Suprapubic skin (tissue), 4 donors: ENCODE data around the gene DSCAM. TPM values are rescaled to one million over a fixed set of nuclear protein-coding genes. Genes with fewer than 3 reads are reported as not detected.

Source experiments
- DNase-seq, 2 donors: peaks; one replicate each; pipeline ENCODE4 v3.0.0-alpha.2; 2019; ENCODE audit warnings: low spot score in 2 of 2
- H3K27ac ChIP-seq: fragments of 200-600 bp; sonication (generic); one replicate; pipeline ENCODE4 v1.5.1; 2019
- H3K27me3 ChIP-seq: fragments of 200-600 bp; sonication (generic); one replicate; pipeline ENCODE4 v1.5.1; 2019
- H3K36me3 ChIP-seq: fragments of 200-600 bp; sonication (generic); one replicate; pipeline ENCODE4 v1.5.1; 2019
- H3K4me1 ChIP-seq: fragments of 200-600 bp; sonication (generic); one replicate; pipeline ENCODE4 v1.5.1; 2019
- H3K4me3 ChIP-seq: fragments of 200-600 bp; sonication (generic); one replicate; pipeline ENCODE4 v1.5.1; 2019; ENCODE audit warnings: mild to moderate bottlenecking
- H3K9me3 ChIP-seq: fragments of 200-600 bp; sonication (generic); one replicate; pipeline ENCODE4 v1.5.1; 2019
- EP300 ChIP-seq: sonication (generic); formaldehyde crosslinking; IDR thresholded peaks from one replicate; pipeline ENCODE4 v1.6.1; 2017; ENCODE audit warnings: antibody characterized with exemption
- POLR2A ChIP-seq, 2 donors: fragments of 450-650 bp; IDR thresholded peaks; one replicate each; pipeline ENCODE4 v1.6.1; 2017; ENCODE audit warnings: antibody characterized with exemption in 2 of 2, mild to moderate bottlenecking in 2 of 2, moderate library complexity in 2 of 2
- POLR2AphosphoS5 ChIP-seq, 3 donors: sonication (generic); formaldehyde crosslinking; IDR thresholded peaks; one replicate each; pipeline ENCODE4 v1.6.1; 2017; ENCODE audit warnings: antibody characterized with exemption in 3 of 3
- WGBS: methylation state at CpG from one replicate; pipeline ENCODE4 v1.1.5; 2018; 5-methylcytosine and 5-hydroxymethylcytosine counted together
- total RNA-seq, 4 donors: library from RNA; depleted of rRNA; stranded (reverse); fragments of >200 nt; gene quantifications; one replicate each; pipeline ENCODE4 v1.1.0, GENCODE V29; 2016
- TF ChIP-seq, protein P1 (sequence below), 2 donors: fragments of 200-600 bp in 1 of 2; fragments of 450-650 bp in 1 of 2; sonication (generic) in 1 of 2; IDR thresholded peaks; one replicate each; pipeline ENCODE4 v1.5.1; 2016 to 2019; ENCODE audit warnings: antibody characterized with exemption in 2 of 2, mild to moderate bottlenecking in 1 of 2, moderate library complexity in 1 of 2

The DSCAM gene
- total RNA-seq, 4 donors from 2014 or later = 0.08 TPM; not detected in 3

DNA sequence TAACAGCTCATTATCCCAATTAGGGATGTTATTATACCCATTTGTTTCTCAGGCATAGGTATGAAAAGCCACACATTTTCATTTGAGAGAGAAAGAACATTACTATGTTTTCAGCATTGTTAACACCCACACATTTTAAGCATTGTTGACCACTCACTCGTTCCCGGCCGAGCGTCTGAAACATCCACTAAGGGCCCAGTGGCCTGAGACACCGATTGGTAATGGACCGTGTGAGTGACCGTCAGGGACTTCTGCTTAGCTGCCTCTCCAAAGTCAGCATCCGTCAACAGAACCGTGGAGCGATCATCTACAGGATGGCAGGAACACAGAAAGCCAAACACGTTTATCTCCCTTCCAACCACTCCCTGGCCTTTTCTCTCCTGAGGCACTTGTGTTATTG is 795.2 kb downstream of the DSCAM start:
- H3K36me3 ChIP-seq = no peaks in the 10 kb centered on the region
- H3K4me1 ChIP-seq = peaks cover 4% of the 10 kb centered on the region
- DNase-seq = no peak
- H3K4me3 ChIP-seq = no peak overlapping the region
- no peak overlapping the region for H3K27ac ChIP-seq
- WGBS = 93% methylated on average over 11 of the region's 11 CpGs
- H3K9me3 ChIP-seq = peaks cover 4% of the 10 kb centered on the region
- H3K27me3 ChIP-seq = no peaks in the 10 kb centered on the region
- TF ChIP-seq POLR2A (IDR thresholded peaks at IDR 0.05) = no peak
- no peak for TF ChIP-seq EP300
- TF ChIP-seq, protein P1, sequence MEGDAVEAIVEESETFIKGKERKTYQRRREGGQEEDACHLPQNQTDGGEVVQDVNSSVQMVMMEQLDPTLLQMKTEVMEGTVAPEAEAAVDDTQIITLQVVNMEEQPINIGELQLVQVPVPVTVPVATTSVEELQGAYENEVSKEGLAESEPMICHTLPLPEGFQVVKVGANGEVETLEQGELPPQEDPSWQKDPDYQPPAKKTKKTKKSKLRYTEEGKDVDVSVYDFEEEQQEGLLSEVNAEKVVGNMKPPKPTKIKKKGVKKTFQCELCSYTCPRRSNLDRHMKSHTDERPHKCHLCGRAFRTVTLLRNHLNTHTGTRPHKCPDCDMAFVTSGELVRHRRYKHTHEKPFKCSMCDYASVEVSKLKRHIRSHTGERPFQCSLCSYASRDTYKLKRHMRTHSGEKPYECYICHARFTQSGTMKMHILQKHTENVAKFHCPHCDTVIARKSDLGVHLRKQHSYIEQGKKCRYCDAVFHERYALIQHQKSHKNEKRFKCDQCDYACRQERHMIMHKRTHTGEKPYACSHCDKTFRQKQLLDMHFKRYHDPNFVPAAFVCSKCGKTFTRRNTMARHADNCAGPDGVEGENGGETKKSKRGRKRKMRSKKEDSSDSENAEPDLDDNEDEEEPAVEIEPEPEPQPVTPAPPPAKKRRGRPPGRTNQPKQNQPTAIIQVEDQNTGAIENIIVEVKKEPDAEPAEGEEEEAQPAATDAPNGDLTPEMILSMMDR (IDR thresholded peaks at IDR 0.05) = no peak
- TF ChIP-seq POLR2AphosphoS5 (IDR thresholded peaks at IDR 0.05) = no peak

DNA sequence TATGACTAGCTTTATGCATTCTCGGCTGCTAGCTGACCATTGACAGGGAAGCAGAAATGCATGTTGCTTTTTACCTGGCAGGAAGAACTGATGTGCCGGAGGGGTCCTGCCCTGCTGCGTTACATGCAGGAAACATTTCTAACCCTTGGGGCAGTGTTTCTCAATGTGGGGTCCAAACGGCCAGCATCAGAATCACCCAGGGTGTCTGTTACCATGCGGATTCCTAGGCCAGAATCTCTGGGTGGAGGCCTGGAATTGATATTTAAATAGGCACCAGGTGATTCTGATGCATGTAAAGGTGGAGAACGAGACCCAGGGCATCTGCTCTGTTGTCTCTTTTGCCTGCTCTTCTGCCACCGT is 797.0 kb downstream of the DSCAM start:
- 48% methylated on average over 6 of the region's 7 CpGs for WGBS
- DNase-seq = no peak
- H3K4me3 ChIP-seq = no peak overlapping the region
- H3K9me3 ChIP-seq = peaks cover under 1% of the 10 kb centered on the region
- no peak overlapping the region for H3K27ac ChIP-seq
- no peak for TF ChIP-seq POLR2AphosphoS5 (IDR thresholded peaks at IDR 0.05)
- TF ChIP-seq POLR2A (IDR thresholded peaks at IDR 0.05) = no peak
- no peak for TF ChIP-seq EP300
- TF ChIP-seq, protein P1 (IDR thresholded peaks at IDR 0.05) = no peak
- no peaks in the 10 kb centered on the region for H3K36me3 ChIP-seq
- H3K4me1 ChIP-seq = peaks cover 4% of the 10 kb centered on the region
- no peaks in the 10 kb centered on the region for H3K27me3 ChIP-seq

DNA sequence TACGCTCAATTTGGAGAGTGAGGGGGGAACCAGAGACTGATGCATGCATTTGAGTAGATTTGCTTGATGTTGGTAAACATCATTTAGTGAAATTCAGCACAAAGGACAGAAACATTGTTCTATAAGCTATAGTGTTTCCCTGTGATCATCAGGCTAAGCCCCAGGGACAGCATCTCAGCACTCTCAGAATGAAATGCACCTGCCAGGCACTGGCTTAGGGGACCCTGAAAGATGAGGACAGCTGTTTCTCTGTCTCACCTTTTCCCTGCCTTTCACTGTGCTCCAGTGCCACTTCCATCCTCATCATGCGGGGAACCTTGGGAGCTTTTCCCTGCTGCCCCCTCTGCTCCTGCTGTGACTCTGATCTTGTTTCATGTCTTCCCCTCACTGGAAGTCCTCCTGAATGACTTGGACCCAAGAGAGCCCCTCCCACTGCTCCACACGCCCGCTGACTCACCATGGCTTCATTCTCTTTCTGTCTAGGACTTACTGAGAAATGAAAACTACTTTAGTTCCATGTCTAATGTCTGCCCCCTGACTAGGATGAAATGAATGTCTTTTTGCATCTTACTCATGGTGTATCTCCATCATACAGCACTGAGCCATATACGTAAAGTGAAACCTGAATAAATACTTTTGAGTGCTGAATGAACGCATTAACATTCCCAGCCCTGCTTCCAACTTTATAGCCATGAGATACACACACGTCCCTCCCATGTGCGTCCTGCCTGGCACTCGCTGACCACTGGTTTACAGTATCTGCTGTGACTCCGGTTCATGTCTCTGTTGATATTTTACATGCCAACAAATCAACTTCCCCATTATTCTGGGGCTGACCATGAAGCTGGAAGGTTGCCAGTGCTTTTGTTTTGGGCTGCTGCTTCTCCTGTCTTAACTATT is 797.7 kb downstream of the DSCAM start:
- H3K27ac ChIP-seq = no peak overlapping the region
- DNase-seq = no peak
- H3K27me3 ChIP-seq = no peaks in the 10 kb centered on the region
- peaks cover 4% of the 10 kb centered on the region for H3K4me1 ChIP-seq
- WGBS = 64% methylated on average over 10 of the region's 10 CpGs
- no peaks in the 10 kb centered on the region for H3K9me3 ChIP-seq
- TF ChIP-seq, protein P1 (IDR thresholded peaks at IDR 0.05) = no peak
- TF ChIP-seq POLR2A (IDR thresholded peaks at IDR 0.05) (no peak), POLR2AphosphoS5 (IDR thresholded peaks at IDR 0.05) (no peak), EP300 (no peak)
- no peak overlapping the region for H3K4me3 ChIP-seq
- no peaks in the 10 kb centered on the region for H3K36me3 ChIP-seq

DNA sequence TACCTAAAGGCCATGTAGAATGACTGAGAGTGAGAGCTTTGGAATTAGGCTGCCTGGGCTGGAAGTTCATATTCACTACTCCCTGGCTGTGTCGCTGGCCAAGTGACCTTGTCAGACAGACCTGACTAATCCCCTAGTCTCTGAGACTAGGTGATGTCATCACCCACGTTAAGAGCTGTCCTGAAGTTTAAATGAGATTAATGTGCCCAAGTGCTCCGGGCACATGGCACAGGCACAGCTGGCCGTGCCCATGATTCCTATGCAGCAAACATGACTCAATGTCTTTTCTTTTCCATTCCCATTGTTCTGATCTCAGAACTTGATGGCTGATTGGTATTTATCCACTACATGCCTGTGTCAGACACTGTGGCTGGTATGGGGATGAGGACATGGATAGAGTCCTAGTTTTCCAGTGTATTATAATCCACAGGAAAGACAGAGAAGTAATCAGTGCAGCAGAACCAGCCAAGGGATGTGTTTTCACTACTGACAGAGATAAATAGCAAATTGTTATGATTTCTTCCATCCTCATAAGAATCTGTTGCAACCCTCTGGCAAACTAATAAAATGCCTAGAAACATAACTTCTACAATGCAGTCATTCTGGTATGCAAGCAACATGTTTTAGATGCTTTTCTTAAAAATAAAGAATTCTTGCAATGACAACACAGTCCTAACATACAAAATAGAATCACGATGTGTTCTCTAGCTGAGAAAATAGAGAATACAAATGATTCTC is 798.8 kb downstream of the DSCAM start:
- H3K4me3 ChIP-seq = no peak overlapping the region
- H3K27me3 ChIP-seq = no peaks in the 10 kb centered on the region
- no peaks in the 10 kb centered on the region for H3K9me3 ChIP-seq
- H3K27ac ChIP-seq = no peak overlapping the region
- H3K36me3 ChIP-seq = no peaks in the 10 kb centered on the region
- TF ChIP-seq POLR2AphosphoS5 (IDR thresholded peaks at IDR 0.05) (no peak), POLR2A (IDR thresholded peaks at IDR 0.05) (no peak), EP300 (peak; percentile 41)
- TF ChIP-seq, protein P1 (IDR thresholded peaks at IDR 0.05) = no peak
- H3K4me1 ChIP-seq = no peaks in the 10 kb centered on the region
- 47% methylated on average over 5 of the region's 5 CpGs for WGBS
- DNase-seq = no peak

DNA sequence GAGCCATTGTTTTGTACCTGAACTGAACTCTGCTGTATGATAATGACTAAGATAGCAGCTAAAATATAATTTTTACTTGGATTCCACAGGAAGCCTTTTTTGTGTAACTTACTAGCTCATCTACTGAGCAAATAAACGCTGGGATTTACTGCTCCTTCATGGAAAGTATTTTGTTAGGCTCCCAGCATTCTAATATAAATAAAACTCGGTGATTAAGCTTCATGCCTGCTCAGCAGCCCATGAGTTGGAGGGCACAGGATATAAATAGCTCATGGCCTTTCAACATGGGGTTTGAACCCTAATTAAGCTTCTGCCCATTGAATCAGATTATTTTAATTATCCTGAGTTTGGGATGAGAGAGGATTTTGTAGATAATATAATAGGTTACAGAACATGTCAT is 799.7 kb downstream of the DSCAM start:
- Histone ChIP-seq H3K36me3 (no peaks in the 10 kb centered on the region), H3K27ac (no peak overlapping the region), H3K27me3 (no peaks in the 10 kb centered on the region), H3K4me3 (no peak overlapping the region), H3K4me1 (no peaks in the 10 kb centered on the region), H3K9me3 (no peaks in the 10 kb centered on the region)
- WGBS = 64% methylated on average over 2 of the region's 2 CpGs
- DNase-seq = no peak
- TF ChIP-seq POLR2A (IDR thresholded peaks at IDR 0.05) (no peak), EP300 (no peak), POLR2AphosphoS5 (IDR thresholded peaks at IDR 0.05) (no peak)
- TF ChIP-seq, protein P1 (IDR thresholded peaks at IDR 0.05) = no peak
